ENCODE measurements around the gene SYPL1. TPM values are rescaled to one million over a fixed set of nuclear protein-coding genes. Genes with fewer than 3 reads are reported as not detected.

The SYPL1 gene
- total and polyA plus RNA-seq, 9 of the 15 experiments (the other 6 are each of a cell fraction or from before 2014, with no cell fraction given) = 23.8 to 214 (median 70.2) TPM

DNA sequence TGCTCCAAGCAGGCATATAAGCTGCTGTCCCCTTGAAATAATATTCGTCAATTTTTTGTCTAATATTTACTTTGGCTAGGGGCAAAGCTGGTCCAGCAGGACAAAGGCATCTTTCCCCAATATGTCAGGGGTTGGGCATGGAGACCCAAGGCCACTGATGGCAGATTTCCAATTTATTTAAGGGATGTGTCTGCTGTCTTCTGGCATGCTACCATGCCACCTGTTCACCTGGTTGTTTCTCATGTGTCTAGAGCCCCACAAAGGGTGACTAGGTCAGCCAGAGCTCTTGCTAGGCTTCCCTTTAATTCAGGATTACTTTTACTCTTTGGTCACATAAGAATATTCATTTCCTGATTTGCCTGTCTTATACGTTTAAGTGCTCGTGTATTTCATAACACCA is 22.1 kb upstream of the SYPL1 start (continued):
- TF ChIP-seq, protein P1, sequence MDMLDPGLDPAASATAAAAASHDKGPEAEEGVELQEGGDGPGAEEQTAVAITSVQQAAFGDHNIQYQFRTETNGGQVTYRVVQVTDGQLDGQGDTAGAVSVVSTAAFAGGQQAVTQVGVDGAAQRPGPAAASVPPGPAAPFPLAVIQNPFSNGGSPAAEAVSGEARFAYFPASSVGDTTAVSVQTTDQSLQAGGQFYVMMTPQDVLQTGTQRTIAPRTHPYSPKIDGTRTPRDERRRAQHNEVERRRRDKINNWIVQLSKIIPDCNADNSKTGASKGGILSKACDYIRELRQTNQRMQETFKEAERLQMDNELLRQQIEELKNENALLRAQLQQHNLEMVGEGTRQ (CRISPR knock-in tag; IDR thresholded peaks at IDR 0.05) = no peak
- TF ChIP-seq, protein P2, sequence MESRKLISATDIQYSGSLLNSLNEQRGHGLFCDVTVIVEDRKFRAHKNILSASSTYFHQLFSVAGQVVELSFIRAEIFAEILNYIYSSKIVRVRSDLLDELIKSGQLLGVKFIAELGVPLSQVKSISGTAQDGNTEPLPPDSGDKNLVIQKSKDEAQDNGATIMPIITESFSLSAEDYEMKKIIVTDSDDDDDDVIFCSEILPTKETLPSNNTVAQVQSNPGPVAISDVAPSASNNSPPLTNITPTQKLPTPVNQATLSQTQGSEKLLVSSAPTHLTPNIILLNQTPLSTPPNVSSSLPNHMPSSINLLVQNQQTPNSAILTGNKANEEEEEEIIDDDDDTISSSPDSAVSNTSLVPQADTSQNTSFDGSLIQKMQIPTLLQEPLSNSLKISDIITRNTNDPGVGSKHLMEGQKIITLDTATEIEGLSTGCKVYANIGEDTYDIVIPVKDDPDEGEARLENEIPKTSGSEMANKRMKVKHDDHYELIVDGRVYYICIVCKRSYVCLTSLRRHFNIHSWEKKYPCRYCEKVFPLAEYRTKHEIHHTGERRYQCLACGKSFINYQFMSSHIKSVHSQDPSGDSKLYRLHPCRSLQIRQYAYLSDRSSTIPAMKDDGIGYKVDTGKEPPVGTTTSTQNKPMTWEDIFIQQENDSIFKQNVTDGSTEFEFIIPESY (CRISPR knock-in tag; IDR thresholded peaks at IDR 0.05) = no peak
- no peak for TF ChIP-seq XRCC4 (IDR thresholded peaks at IDR 0.05; ENCODE audit: extremely low read depth, insufficient read depth, insufficient read length)

DNA sequence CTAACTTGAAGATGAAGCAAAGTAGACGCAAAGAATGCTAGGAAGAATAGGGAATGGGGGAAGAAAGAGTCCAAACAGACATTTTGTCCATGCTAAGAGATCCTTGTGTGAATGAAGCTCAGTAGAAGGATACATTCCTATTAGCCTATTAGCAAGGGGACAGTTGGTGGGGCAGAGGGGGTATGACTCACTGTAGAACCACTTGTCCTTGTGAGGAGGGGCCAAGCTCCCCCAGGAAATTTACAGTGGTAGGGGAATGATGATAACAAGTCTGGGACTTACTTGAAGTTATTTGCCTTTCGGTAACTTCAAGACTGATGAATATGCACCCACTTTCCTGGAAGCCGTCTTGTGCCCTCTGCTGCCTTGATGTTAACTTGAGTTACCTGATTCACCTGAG is 17.2 kb upstream of the SYPL1 start:
- no peaks in the 10 kb centered on the region for H3K9me3 ChIP-seq (replicated peaks; ENCODE audit: control insufficient read depth, insufficient read depth, low read depth, low read length)

More for the DNA sequence above, 17.2 kb upstream of the SYPL1 start:
- TF ChIP-seq OTX1 (CRISPR knock-in tag; IDR thresholded peaks at IDR 0.05) (no peak), PURB (CRISPR knock-in tag; IDR thresholded peaks at IDR 0.05; ENCODE audit: low read depth) (no peak), RFX5 (IDR thresholded peaks at IDR 0.05; ENCODE audit: low read depth, low read length) (no peak), KDM2B (CRISPR knock-in tag; IDR thresholded peaks at IDR 0.05) (no peak), BHLHE40 (IDR thresholded peaks at IDR 0.05; ENCODE audit: low read length) (no peak), ZNF274 (IDR thresholded peaks at IDR 0.05; ENCODE audit: borderline replicate concordance, low read depth, low read length) (no peak)
- TF ChIP-seq, protein P3, sequence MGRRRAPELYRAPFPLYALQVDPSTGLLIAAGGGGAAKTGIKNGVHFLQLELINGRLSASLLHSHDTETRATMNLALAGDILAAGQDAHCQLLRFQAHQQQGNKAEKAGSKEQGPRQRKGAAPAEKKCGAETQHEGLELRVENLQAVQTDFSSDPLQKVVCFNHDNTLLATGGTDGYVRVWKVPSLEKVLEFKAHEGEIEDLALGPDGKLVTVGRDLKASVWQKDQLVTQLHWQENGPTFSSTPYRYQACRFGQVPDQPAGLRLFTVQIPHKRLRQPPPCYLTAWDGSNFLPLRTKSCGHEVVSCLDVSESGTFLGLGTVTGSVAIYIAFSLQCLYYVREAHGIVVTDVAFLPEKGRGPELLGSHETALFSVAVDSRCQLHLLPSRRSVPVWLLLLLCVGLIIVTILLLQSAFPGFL (CRISPR knock-in tag; IDR thresholded peaks at IDR 0.05) = no peak
- TF ChIP-seq, protein P4, sequence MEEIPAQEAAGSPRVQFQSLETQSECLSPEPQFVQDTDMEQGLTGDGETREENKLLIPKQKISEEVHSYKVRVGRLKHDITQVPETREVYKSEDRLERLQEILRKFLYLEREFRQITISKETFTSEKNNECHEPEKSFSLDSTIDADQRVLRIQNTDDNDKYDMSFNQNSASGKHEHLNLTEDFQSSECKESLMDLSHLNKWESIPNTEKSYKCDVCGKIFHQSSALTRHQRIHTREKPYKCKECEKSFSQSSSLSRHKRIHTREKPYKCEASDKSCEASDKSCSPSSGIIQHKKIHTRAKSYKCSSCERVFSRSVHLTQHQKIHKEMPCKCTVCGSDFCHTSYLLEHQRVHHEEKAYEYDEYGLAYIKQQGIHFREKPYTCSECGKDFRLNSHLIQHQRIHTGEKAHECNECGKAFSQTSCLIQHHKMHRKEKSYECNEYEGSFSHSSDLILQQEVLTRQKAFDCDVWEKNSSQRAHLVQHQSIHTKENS (CRISPR knock-in tag; IDR thresholded peaks at IDR 0.05) = no peak
- TF ChIP-seq, protein P5, sequence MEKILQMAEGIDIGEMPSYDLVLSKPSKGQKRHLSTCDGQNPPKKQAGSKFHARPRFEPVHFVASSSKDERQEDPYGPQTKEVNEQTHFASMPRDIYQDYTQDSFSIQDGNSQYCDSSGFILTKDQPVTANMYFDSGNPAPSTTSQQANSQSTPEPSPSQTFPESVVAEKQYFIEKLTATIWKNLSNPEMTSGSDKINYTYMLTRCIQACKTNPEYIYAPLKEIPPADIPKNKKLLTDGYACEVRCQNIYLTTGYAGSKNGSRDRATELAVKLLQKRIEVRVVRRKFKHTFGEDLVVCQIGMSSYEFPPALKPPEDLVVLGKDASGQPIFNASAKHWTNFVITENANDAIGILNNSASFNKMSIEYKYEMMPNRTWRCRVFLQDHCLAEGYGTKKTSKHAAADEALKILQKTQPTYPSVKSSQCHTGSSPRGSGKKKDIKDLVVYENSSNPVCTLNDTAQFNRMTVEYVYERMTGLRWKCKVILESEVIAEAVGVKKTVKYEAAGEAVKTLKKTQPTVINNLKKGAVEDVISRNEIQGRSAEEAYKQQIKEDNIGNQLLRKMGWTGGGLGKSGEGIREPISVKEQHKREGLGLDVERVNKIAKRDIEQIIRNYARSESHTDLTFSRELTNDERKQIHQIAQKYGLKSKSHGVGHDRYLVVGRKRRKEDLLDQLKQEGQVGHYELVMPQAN (IDR thresholded peaks at IDR 0.05; ENCODE audit: borderline replicate concordance) = no peak
- Histone ChIP-seq H3K4me2 (ENCODE audit: insufficient read depth, low read length) (no peak overlapping the region), H3K4me1 (replicated peaks in 1 of 2; ENCODE audit: control insufficient read depth in 2 of 2, insufficient read depth in 2 of 2, low read length in 2 of 2) (peaks cover 4 to 10% of the 10 kb centered on the region in 2 experiments; a peak in 2 of 5 replicates), H3K9me1 (ENCODE audit: control insufficient read depth, insufficient read depth, low read length) (no peaks in the 10 kb centered on the region), H3K9ac (ENCODE audit: insufficient read depth in 1 of 2, low read depth in 2 of 2, low read length in 2 of 2) (no peak overlapping the region), H3K27me3 (ENCODE audit: control insufficient read depth in 2 of 2, insufficient read depth in 2 of 2, low read length in 2 of 2) (peaks cover 28 to 36% of the 10 kb centered on the region in 2 experiments), H3K4me3 (no peak overlapping the region), H3K27ac (ENCODE audit: extremely low read depth, low read depth, low read length) (no peak overlapping the region), H2AFZ (ENCODE audit: low read depth, low read length) (no peak overlapping the region), H4K20me1 (replicated peaks; ENCODE audit: control insufficient read depth, insufficient read depth, low read length) (no peaks in the 10 kb centered on the region), H3K36me3 (ENCODE audit: control insufficient read depth, insufficient read depth, low read length) (no peaks in the 10 kb centered on the region), H3K79me2 (ENCODE audit: control insufficient read depth, insufficient read depth, low read length) (no peaks in the 10 kb centered on the region)
- intact Hi-C loops (cut with micrococcal nuclease) (no loop called here), in situ Hi-C loops (cut with MboI) (no loop called here)
- no peak for FAIRE-seq
- no peak for DNase-seq (ENCODE audit: extremely low read depth in 1 of 4, low spot score in 3 of 4)
- no peak for ATAC-seq
- ChIA-PET CTCF (ENCODE audit: low intra/inter-chr PET ratio) (interaction anchor here (0.6 kb wide), 1 partner anchor 808 kb away, joined by 3 read pairs; no protein-coding TSS in a partner anchor), POLR2A (no interaction called here)
- BruUV-seq (replicated peaks) = no TSS peak
- 3% methylated on average over 3 of the region's 3 CpGs for WGBS (ENCODE audit: insufficient coverage, low coverage, missing lambda C conversion rate)

Measured in K562 (cell line).